ENCODE measurements around the gene OPCML.

DNA sequence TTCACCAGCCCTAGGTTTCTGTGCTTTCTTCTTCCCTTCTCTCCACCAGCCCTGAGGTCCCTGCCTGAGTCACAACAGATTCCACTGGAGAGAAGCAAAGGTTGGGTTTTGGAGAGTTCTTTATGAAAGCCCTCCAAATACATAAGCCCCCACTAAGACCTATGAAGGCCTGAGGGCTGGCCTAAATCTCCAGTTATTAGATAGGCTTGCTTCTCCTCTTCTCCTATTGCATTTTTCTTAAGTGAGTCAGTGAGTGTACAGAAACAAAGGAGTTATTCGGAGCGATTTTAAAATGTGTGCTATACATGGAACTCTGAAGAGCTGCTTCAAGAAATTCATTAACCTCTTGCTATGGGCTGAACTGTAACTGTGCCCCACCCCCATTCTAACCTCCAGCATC is 1057.3 kb downstream of the OPCML start:
- TF ChIP-seq, protein P1, sequence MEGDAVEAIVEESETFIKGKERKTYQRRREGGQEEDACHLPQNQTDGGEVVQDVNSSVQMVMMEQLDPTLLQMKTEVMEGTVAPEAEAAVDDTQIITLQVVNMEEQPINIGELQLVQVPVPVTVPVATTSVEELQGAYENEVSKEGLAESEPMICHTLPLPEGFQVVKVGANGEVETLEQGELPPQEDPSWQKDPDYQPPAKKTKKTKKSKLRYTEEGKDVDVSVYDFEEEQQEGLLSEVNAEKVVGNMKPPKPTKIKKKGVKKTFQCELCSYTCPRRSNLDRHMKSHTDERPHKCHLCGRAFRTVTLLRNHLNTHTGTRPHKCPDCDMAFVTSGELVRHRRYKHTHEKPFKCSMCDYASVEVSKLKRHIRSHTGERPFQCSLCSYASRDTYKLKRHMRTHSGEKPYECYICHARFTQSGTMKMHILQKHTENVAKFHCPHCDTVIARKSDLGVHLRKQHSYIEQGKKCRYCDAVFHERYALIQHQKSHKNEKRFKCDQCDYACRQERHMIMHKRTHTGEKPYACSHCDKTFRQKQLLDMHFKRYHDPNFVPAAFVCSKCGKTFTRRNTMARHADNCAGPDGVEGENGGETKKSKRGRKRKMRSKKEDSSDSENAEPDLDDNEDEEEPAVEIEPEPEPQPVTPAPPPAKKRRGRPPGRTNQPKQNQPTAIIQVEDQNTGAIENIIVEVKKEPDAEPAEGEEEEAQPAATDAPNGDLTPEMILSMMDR (IDR thresholded peaks at IDR 0.05; ENCODE audit: low read depth, low read length, poor library complexity, severe bottlenecking), result no peak
- TF ChIP-seq EZH2phosphoT487 (IDR thresholded peaks at IDR 0.05; ENCODE audit: borderline replicate concordance, low read length), result no peak

All from DOHH2 (cell line).